Choroid plexus epithelial cell (primary cell): ENCODE data around the gene CHCHD6.

Experiments
- DNase-seq: peaks from one replicate; pipeline ENCODE4 v3.0.0-alpha.2; 2010; ENCODE audit warnings: low read depth
- H3K4me3 ChIP-seq: 2 replicates; pipeline ENCODE4 v1.5.1; 2011; ENCODE audit warnings: low read depth, mild to moderate bottlenecking, control low read depth, low read length, moderate library complexity
- TF ChIP-seq, protein P1 (sequence below): conservative IDR thresholded peaks from 2 replicates; pipeline ENCODE4 v1.5.1; 2011; ENCODE audit warnings: low read depth, mild to moderate bottlenecking, control low read depth, inconsistent platforms, low read length, moderate library complexity

The CHCHD6 gene

DNA sequence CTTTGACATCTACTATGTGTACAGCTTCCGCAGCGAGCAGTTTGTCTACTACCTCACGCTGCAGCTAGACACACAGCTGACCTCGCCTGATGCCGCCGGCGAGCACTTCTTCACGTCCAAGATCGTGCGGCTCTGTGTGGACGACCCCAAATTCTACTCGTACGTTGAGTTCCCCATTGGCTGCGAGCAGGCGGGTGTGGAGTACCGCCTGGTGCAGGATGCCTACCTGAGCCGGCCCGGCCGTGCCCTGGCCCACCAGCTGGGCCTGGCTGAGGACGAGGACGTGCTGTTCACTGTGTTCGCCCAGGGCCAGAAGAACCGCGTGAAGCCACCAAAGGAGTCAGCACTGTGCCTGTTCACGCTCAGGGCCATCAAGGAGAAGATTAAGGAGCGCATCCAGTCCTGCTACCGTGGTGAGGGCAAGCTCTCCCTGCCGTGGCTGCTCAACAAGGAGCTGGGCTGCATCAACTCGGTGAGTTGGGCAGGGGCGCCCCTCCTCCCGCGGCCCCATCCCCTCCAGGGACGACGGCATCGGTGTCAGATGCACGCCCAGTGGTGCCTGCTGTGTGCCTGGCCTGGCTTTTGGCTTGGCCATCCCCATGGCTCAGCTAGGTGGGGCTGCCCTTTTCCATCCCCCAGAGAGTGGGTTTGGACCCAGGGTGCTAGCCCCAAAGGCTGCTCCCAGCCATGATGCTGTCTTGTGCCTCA lies 285.4 kb downstream of the CHCHD6 start:
- TF ChIP-seq, protein P1, sequence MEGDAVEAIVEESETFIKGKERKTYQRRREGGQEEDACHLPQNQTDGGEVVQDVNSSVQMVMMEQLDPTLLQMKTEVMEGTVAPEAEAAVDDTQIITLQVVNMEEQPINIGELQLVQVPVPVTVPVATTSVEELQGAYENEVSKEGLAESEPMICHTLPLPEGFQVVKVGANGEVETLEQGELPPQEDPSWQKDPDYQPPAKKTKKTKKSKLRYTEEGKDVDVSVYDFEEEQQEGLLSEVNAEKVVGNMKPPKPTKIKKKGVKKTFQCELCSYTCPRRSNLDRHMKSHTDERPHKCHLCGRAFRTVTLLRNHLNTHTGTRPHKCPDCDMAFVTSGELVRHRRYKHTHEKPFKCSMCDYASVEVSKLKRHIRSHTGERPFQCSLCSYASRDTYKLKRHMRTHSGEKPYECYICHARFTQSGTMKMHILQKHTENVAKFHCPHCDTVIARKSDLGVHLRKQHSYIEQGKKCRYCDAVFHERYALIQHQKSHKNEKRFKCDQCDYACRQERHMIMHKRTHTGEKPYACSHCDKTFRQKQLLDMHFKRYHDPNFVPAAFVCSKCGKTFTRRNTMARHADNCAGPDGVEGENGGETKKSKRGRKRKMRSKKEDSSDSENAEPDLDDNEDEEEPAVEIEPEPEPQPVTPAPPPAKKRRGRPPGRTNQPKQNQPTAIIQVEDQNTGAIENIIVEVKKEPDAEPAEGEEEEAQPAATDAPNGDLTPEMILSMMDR: no peak
- no peak overlapping the region for H3K4me3 ChIP-seq
- DNase-seq: no peak

DNA sequence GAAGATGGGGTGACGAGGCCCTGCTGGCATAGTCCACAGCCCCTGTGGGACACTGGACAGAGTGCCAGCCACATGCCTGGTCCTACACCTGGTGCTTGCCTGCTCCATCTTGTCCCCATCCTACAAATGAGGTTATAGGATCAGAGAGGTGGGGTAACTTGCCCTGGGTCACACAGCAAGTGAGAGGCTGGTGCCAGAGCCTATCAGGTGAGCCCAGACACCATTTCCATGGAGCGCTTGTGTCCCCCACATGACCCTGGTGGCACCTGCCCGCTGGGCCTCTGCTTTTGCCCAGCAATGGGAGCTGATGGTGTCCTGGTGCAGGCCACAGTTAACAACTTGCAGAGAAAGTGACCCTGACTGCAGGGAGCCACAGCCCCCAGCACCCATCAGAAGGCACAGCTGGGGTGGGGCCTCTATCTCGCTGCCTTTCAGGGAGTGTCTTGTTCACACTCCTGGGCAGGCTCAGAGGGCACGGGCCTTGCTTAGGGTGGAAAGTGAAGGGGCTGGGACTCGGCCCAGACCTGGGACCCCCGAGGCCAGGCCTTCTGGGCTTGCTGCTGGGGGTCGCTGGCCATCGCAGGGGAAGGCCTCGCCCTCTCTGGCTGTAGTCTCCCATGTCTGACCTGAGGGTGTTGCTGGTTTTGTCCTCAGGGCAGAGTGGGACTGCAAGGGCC lies 286.1 kb downstream of the CHCHD6 start:
- H3K4me3 ChIP-seq: no peak overlapping the region
- no peak for DNase-seq
- TF ChIP-seq, protein P1: no peak

DNA sequence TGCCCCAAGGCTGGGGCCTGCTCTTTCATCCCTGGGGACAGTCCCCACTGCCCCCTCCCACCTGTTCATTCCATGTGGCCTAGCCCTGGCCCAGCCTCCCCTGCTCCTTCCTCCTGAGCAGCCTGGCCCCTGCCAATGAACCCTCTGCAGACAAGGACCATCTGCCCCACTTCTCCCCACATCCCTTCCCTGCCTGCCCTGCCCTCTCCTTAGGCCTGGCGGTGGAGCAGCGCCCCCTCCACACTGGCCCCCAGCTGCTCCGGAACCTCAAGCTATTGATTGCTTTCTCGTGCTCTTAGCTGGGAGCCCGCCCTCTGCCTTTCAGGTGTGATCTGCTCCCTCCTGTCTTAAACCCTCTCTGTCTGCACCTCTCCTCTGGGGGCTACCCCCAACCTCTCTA lies 286.9 kb downstream of the CHCHD6 start:
- TF ChIP-seq, protein P1: no peak
- DNase-seq: no peak
- no peak overlapping the region for H3K4me3 ChIP-seq

DNA sequence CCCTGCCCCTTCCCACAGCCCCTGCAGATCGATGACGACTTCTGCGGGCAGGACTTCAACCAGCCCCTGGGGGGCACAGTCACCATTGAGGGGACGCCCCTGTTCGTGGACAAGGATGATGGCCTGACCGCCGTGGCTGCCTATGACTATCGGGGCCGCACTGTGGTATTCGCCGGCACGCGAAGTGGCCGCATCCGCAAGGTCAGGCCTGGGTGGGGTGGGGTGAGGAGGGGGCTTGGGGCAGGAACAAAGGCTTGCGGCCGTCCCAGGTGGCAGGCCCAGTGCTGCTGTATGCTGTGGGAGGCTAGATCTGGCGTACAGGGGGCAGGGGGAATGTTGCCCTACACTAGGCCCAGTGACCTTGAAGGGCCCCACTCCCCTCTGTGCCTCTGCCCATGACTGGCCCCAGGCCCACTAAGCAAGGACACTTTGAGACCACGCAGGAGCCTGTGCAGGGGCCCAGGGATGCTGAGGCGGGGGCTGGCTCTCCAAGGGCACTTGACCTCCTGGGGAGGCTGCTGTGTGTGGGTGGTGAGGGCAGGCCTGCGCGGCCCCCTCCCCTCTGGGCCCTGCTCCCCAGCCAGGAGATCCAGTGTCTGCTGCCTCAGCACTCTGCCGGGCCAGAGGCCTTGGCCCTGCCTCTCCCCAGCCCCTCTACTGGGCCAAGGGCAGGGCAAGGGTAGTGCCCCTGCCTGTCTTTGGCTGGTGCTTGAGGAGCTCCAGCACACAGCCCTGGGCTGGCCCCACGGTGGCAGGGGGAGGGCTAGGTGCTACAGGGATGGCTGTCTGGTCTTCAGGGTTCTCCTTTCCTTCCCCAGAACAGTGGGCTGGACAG lies 287.5 kb downstream of the CHCHD6 start:
- H3K4me3 ChIP-seq: no peak overlapping the region
- TF ChIP-seq, protein P1: no peak
- DNase-seq: no peak

DNA sequence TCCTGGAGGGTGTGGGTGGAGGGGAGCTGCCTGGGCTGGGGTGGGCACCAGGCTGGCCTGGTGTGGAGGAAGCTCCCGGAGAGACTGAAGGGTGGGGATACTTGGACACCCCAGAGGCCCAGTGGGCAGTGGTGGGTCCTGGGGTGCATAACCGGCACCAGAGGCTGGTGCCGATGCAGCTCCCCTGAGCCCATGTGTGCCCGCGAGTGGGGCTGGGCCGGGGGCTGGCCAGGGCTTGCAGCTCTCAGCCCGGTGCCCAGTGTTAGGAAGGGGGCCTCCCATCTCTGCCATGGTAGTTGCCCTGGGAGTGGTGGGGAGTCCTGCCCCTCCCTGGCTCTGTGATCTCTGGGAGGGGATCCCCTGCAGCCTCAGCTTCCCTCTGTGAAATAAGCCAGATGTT lies 288.2 kb downstream of the CHCHD6 start:
- TF ChIP-seq, protein P1: no peak
- DNase-seq: no peak
- H3K4me3 ChIP-seq: no peak overlapping the region

DNA sequence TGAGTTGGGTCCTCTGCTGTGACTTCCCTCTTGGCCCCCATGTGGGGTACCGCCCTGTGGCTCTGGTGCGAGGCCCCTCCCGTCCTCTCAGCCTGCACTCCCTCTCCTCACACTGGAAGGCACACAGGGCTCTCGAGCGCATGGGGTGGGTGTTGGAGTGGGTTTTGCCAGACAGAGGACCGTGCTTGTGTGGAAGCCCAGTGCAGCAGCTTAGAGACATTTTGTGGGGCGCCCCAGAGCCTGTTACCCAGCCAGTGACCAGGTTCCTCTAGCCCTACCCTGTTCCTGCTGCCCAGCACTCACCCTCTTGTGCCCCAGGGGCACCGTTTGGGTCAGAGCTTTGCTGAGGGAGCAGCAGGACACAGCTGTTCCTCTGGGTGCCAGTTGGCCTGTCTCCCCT lies 288.7 kb downstream of the CHCHD6 start:
- H3K4me3 ChIP-seq: no peak overlapping the region
- TF ChIP-seq, protein P1: no peak
- no peak for DNase-seq
